ENCODE data around the gene CALCA.

DNA sequence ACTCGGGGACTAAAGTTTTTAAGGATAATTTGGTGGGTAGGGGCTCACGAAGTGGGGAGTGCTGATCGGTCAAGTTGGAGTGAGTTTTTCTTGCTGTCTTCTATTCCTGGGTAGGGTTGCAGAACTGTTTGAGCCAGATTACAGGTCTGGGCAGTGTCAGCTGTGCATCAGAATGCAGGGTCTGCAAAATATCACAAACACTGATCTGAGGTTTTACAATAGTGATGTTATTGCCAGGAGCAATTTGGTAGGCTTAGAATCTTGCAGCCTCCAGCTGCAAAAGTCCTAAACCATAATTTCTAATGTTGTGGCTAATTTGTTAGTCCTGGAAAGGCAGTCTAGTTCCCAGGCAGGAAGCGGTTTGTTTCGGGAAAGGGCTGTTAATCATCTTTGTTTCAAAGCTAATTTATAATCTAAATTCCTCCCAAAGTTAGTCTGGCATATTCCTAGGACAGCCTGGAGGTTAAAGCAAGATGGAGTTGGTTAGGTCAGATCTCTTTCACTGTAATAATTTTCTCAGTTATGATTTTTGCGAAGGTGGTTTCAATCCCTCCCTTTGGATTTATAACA is 39.7 kb upstream of the CALCA start:
- TF ChIP-seq POLR2A (IDR thresholded peaks at IDR 0.05; ENCODE audit: low read depth, low read length): no peak
- TF ChIP-seq POLR2AphosphoS5 (IDR thresholded peaks at IDR 0.05; ENCODE audit: low read depth, low read length): no peak
- no peak for TF ChIP-seq TAF1 (IDR thresholded peaks at IDR 0.05; ENCODE audit: borderline replicate concordance, low read depth, low read length)
